ENCODE results near the gene GGTLC2.
"Not testable (repeated sequence)": the region's sequence is repeated elsewhere in the genome, so short reads cannot be mapped to it uniquely, and the experiment has no call there.

Gene GGTLC2

DNA sequence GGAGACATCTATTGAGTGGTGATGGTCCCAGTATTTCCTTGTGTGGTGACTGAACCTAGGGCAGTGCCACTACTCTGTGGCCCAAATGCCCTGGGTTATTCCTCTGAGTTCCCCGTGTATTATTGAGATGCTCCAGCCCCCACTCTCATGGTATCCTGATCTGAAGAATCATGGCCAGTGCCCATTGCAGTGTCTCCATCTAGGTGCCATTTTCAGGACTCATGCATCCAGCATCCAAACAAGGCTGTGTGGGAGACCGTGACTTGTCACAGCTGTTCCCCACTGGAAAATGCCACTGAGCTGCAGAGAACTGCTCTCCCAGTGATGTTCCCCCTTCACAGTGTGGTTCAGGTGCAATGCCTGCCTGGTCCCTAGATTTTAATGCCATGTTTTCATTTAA is 24.7 kb downstream of the GGTLC2 start:
- DNase-seq (ENCODE audit: low spot score), result no peak

DNA sequence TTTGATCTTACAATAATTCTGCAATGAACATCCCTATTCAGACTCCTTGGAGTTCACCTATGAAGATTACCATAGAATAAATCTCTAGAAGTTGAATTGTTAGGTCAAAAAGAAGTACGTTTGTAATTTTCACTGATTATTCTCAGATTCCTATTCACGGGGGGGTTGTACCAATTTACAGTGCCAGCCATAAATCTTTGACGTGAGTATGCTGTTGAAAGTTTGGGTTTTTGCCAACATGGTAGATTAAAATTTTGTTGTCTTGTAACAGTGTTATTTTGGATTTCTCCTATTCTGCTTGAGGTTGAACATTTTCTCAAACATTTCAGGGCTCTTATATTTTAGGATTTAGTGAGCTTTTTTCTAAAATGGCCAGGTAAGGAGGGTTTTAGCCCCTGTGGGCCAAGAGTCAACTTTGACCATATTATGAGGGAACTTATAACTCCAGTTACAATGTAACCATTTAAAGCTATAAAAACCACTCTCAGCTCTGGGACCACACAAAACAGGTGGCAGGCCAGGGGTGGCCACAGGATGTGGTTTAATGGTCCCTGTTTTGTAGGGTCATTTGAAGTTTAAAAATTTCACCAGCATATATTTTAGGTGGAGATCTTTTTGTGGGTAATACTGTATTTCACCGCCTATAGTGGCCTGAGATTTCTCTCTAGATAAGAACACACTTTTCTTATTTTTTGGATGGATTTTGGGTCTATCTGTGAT is 25.8 kb downstream of the GGTLC2 start:
- DNase-seq (ENCODE audit: low spot score), result no peak

DNA sequence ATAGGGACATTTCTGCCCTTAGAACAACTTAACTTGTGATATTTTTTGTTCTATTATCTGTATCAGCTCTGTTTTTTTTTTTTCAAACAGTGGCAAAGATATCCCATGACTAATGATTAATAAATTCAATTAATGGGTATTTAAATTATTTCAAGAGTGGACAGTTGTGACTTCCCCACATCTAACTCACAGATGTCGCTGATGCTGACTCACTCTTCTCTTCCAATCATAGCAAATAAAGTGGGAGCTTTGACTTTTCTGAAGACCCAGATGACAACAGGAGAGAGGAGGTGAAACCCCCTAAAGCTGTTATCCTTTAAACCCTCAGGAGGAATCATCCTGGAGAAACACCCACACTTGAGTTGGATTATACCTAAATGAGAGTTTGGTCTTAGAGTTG is 27.1 kb downstream of the GGTLC2 start:
- no peak for DNase-seq (ENCODE audit: low spot score)

GRCh38 chr22:22673099-22673498 is 28.7 kb downstream of the GGTLC2 start:
- DNase-seq (ENCODE audit: low spot score), result no peak

- no peak for DNase-seq (ENCODE audit: low spot score)
Measured at GRCh38 chr22:22673628-22674027, 29.2 kb downstream of the GGTLC2 start.

GRCh38 chr22:22674467-22674866 is 30.1 kb downstream of the GGTLC2 start:
- DNase-seq (ENCODE audit: low spot score), result no peak

- DNase-seq (ENCODE audit: low spot score), result no peak
Measured at GRCh38 chr22:22678970-22679369, 34.6 kb downstream of the GGTLC2 start.

- no peak for DNase-seq (ENCODE audit: low spot score)
Measured at GRCh38 chr22:22680396-22680795, 36.0 kb downstream of the GGTLC2 start.

GRCh38 chr22:22681221-22681739 is 36.9 kb downstream of the GGTLC2 start:
- DNase-seq (ENCODE audit: low spot score), result no peak

DNA sequence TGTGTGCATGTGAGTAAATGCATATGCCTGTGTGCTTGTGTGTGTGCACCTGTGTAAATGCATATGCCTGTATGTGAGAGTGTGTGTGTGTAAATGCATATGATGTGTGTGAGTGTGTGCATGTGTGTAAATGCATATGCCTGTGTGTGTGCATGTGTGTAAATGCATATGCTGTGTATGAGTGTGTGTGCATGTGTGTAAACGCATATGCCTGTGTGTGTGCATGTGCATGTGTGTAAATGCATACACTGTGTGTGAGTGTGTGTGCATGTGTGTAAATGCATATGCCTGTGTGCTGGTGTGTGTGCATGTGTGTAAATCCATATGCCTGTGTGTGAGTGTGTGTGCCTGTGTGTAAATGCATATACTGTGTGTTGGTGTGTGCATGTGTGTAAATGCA is 37.8 kb downstream of the GGTLC2 start:
- DNase-seq (ENCODE audit: low spot score), result no peak

DNA sequence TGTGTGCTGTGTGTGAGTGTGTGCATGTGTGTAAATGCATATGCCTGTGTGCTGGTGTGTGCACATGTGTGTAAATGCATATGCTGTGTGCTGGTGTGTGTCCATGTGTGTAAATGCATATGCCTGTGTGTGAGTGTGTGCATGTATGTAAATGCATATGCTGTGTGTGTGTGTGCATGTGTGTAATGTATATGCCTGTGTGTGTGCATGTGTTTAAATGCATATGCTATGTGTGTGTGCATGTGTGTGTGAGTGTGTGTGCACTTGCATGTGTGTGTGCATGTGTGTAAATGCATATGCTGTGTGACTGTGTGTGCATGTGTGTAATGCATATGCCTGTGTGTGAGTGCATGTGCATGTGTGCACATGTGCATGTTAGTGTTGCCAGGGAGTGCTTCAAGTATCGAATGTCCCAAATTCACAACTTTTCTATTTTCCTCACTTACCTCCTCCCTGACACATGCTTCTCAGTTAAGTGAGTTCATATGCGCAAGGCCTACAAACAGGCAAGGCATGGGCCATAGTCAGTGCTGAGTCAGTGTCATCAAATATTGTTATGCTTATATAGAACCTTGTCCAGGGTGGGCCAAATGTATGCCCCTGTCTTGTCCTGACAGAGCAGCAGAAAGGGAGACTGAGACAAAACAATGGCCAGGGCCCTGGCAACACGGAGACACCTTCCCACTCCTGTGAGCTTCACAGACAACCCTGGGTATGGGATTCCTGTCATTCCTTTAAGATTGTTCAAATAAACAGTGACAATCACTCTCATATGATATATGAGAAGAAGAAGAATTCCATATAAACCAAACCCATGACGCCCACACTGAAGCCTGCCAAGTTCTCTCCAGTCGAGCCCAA is 38.6 kb downstream of the GGTLC2 start:
- DNase-seq (ENCODE audit: low spot score), result no peak

GRCh38 chr22:22683668-22684361 is 39.4 kb downstream of the GGTLC2 start:
- no peak for DNase-seq (ENCODE audit: low spot score)

- DNase-seq (ENCODE audit: low spot score), result no peak
Measured at GRCh38 chr22:22684580-22685561, 40.5 kb downstream of the GGTLC2 start.

GRCh38 chr22:22685586-22685985 is 41.2 kb downstream of the GGTLC2 start:
- DNase-seq (ENCODE audit: low spot score), result no peak

- not testable (repeated sequence) for DNase-seq (ENCODE audit: low spot score)
Measured at GRCh38 chr22:22686202-22687115, 42.0 kb downstream of the GGTLC2 start.

- DNase-seq (ENCODE audit: low spot score), result peak; percentile 4
Measured at GRCh38 chr22:22687638-22688500, 43.5 kb downstream of the GGTLC2 start.

GRCh38 chr22:22689621-22690345 is 45.4 kb downstream of the GGTLC2 start:
- DNase-seq (ENCODE audit: low spot score), result no peak

GRCh38 chr22:22691055-22691454 is 46.6 kb downstream of the GGTLC2 start:
- DNase-seq (ENCODE audit: low spot score), result no peak
